K562 (cell line): ENCODE measurements around the gene FAM200B. TPM values are rescaled to one million over a fixed set of nuclear protein-coding genes. Genes with fewer than 3 reads are reported as not detected.

Source experiments
- DEAF1 ChIP-seq: fragments of 450-650 bp; formaldehyde crosslinking; IDR thresholded peaks from 2 replicates; pipeline ENCODE4 v1.4.0; 2020; ENCODE audit warnings: mild to moderate bottlenecking, moderate library complexity
- DMBX1 ChIP-seq: fragments of 250-450 bp; sonication (Bioruptor Pico); IDR thresholded peaks from 2 replicates; pipeline ENCODE4 v1.8.0; 2022; ENCODE audit warnings: inconsistent platforms, mild to moderate bottlenecking, moderate library complexity, borderline replicate concordance
- DPF2 ChIP-seq: fragments of 450-650 bp; IDR thresholded peaks from 2 replicates; pipeline ENCODE4 v1.6.1; 2016
- EZH2 ChIP-seq: IDR thresholded peaks from 2 replicates; pipeline ENCODE4 v1.6.1; 2012; ENCODE audit warnings: low read depth, mild to moderate bottlenecking, inconsistent platforms, low read length, borderline replicate concordance
- GATAD2A ChIP-seq: fragments of 450-650 bp; IDR thresholded peaks from 2 replicates; pipeline ENCODE4 v1.6.1; 2017
- MTA3 ChIP-seq: fragments of 450-650 bp; formaldehyde crosslinking; IDR thresholded peaks from 2 replicates; pipeline ENCODE4 v1.6.1; 2017; ENCODE audit warnings: mild to moderate bottlenecking, borderline replicate concordance
- NONO ChIP-seq, 2 experiments: fragments of 200-400 bp in 1 of 2; fragments of 450-650 bp in 1 of 2; formaldehyde crosslinking in 1 of 2; IDR thresholded peaks; 2 replicates each; pipeline ENCODE4 v1.6.1; 2017; ENCODE audit warnings: low read depth in 2 of 2, mild to moderate bottlenecking in 2 of 2, moderate library complexity in 2 of 2, low read length in 1 of 2
- PHF21A ChIP-seq: fragments of 450-650 bp; IDR thresholded peaks from 2 replicates; pipeline ENCODE4 v1.6.1; 2017; ENCODE audit warnings: low read depth, borderline replicate concordance
- RCOR1 ChIP-seq, 2 experiments: IDR thresholded peaks; 2 replicates each; pipeline ENCODE4 v1.6.1; 2012; ENCODE audit warnings: low read depth in 2 of 2, low read length in 2 of 2, borderline replicate concordance in 1 of 2, improper control_type of control experiment in 1 of 2
- SIRT6 ChIP-seq: IDR thresholded peaks from one replicate; pipeline ENCODE4 v1.6.1; 2012; ENCODE audit warnings: low read depth, mild to moderate bottlenecking, control low read depth, inconsistent platforms, low read length, moderate library complexity
- ZFP36 ChIP-seq: fragments of 150-350 bp; IDR thresholded peaks from 2 replicates; pipeline ENCODE4 v1.6.1; 2018; ENCODE audit warnings: low read length, low read depth; ENCODE audit not compliant: partially characterized antibody
- ZNF174 ChIP-seq: fragments of 250-450 bp; sonication (Bioruptor Pico); IDR thresholded peaks from 2 replicates; pipeline ENCODE4 v1.4.0; 2020; ENCODE audit warnings: mild to moderate bottlenecking
- polyA plus RNA-seq, 8 experiments: library from polyadenylated mRNA; depleted of rRNA in 4 of 8; stranded (reverse) in 5 of 8; unstranded in 3 of 8; fragments of >200 nt; fragmentation: Nextera tagmentation in 2 of 8; fragmentation: Illumina TruSeq in 1 of 8; extraction: Ambion mirVana in 2 of 8; extraction: Trizol in 1 of 8; gene quantifications; 2 replicates each; pipeline versions ENCODE4 v1.2.1 to v1.2.3, GENCODE V29; 2011 to 2014; ENCODE audit warnings: inconsistent platforms in 1 of 8, missing spikeins in 1 of 8
- total RNA-seq, 7 experiments: library from RNA; depleted of rRNA in 6 of 7; stranded (reverse); fragments of >200 nt in 6 of 7; fragmentation: Illumina TruSeq in 2 of 7; extraction: Trizol in 2 of 7; gene quantifications; 2 replicates each; pipeline versions ENCODE4 v1.2.1 to v1.2.3, GENCODE V29; 2011 to 2021; ENCODE audit warnings: low replicate concordance in 1 of 7
- TF ChIP-seq, protein P1 (sequence below): fragments of 450-650 bp; IDR thresholded peaks from 2 replicates; pipeline ENCODE4 v1.6.1; 2018; ENCODE audit not compliant: partially characterized antibody
- TF ChIP-seq, protein P2 (sequence below), 2 experiments: fragments of 450-650 bp; IDR thresholded peaks; 2 replicates each; pipeline ENCODE4 v1.6.1; 2018; ENCODE audit warnings: mild to moderate bottlenecking in 2 of 2, low read depth in 1 of 2; ENCODE audit not compliant: partially characterized antibody in 2 of 2
- TF ChIP-seq, protein P3 (sequence below): fragments of 250-450 bp; sonication (Bioruptor Pico); IDR thresholded peaks from 2 replicates; pipeline ENCODE4 v1.5.0; 2022; ENCODE audit warnings: mild to moderate bottlenecking

Gene FAM200B
- total and polyA plus RNA-seq, 9 of the 15 experiments (the other 6 are each of a cell fraction or from before 2014, with no cell fraction given), result 17.4 to 48.0 (median 25.5) TPM

DNA sequence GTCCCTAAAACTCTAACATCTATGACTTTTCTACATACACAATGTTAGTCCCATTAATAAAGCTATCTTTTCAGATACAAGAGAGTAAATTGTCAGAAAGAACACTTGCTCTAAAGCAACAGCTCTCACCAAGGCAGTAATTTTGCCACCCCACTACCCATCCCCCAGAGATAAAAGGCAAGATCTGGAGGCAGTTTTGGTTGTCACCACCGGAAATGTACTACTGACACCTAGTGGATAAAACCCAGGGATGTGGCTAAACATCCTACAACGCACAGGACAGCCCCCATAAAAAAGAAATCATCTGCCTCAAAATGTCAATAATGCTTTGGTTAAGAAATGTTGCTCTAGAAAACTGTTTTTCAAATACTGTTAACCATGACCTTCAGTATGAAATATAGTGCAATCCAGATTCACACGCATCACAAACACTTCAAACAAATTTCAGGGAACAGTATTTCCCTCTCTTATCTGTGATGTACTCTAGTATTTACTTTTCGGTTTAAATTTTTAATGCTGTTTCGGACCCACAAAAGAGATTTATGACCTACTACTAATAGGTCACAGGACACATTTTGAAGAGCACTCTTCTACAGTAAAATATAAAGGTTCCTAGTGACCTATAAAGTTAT lies 31.6 kb upstream of the FAM200B start (continued):
- TF ChIP-seq DEAF1 (CRISPR knock-in tag) (peak; percentile 78), ZNF174 (no peak), GATAD2A (peak; percentile 61; the same call in 1 of the 2 replicates), DMBX1 (CRISPR knock-in tag) (no peak), ZFP36 (peak; percentile 86), NONO (IDR thresholded peaks at IDR 0.05; ENCODE audit: low read depth in 2 of 2, low read length in 1 of 2) (no peak), MTA3 (no peak), SIRT6 (no peak), DPF2 (peak; percentile 43), PHF21A (0 out of 2 replicates have a peak, but pooled peaks have one; percentile 41), RCOR1 (IDR thresholded peaks at IDR 0.05; ENCODE audit: borderline replicate concordance in 1 of 2, low read depth in 2 of 2, low read length in 2 of 2) (peak in 1 of 2 experiments; percentile 77; a peak in 1 of 4 replicates), EZH2 (no peak)
- TF ChIP-seq, protein P1, sequence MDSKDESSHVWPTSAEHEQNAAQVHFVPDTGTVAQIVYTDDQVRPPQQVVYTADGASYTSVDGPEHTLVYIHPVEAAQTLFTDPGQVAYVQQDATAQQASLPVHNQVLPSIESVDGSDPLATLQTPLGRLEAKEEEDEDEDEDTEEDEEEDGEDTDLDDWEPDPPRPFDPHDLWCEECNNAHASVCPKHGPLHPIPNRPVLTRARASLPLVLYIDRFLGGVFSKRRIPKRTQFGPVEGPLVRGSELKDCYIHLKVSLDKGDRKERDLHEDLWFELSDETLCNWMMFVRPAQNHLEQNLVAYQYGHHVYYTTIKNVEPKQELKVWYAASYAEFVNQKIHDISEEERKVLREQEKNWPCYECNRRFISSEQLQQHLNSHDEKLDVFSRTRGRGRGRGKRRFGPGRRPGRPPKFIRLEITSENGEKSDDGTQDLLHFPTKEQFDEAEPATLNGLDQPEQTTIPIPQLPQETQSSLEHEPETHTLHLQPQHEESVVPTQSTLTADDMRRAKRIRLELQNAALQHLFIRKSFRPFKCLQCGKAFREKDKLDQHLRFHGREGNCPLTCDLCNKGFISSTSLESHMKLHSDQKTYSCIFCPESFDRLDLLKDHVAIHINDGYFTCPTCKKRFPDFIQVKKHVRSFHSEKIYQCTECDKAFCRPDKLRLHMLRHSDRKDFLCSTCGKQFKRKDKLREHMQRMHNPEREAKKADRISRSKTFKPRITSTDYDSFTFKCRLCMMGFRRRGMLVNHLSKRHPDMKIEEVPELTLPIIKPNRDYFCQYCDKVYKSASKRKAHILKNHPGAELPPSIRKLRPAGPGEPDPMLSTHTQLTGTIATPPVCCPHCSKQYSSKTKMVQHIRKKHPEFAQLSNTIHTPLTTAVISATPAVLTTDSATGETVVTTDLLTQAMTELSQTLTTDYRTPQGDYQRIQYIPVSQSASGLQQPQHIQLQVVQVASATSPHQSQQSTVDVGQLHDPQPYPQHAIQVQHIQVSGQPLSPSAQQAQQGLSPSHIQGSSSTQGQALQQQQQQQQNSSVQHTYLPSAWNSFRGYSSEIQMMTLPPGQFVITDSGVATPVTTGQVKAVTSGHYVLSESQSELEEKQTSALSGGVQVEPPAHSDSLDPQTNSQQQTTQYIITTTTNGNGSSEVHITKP, result peak; percentile 29
- TF ChIP-seq, protein P2, sequence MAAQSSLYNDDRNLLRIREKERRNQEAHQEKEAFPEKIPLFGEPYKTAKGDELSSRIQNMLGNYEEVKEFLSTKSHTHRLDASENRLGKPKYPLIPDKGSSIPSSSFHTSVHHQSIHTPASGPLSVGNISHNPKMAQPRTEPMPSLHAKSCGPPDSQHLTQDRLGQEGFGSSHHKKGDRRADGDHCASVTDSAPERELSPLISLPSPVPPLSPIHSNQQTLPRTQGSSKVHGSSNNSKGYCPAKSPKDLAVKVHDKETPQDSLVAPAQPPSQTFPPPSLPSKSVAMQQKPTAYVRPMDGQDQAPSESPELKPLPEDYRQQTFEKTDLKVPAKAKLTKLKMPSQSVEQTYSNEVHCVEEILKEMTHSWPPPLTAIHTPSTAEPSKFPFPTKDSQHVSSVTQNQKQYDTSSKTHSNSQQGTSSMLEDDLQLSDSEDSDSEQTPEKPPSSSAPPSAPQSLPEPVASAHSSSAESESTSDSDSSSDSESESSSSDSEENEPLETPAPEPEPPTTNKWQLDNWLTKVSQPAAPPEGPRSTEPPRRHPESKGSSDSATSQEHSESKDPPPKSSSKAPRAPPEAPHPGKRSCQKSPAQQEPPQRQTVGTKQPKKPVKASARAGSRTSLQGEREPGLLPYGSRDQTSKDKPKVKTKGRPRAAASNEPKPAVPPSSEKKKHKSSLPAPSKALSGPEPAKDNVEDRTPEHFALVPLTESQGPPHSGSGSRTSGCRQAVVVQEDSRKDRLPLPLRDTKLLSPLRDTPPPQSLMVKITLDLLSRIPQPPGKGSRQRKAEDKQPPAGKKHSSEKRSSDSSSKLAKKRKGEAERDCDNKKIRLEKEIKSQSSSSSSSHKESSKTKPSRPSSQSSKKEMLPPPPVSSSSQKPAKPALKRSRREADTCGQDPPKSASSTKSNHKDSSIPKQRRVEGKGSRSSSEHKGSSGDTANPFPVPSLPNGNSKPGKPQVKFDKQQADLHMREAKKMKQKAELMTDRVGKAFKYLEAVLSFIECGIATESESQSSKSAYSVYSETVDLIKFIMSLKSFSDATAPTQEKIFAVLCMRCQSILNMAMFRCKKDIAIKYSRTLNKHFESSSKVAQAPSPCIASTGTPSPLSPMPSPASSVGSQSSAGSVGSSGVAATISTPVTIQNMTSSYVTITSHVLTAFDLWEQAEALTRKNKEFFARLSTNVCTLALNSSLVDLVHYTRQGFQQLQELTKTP (IDR thresholded peaks at IDR 0.05; ENCODE audit: low read depth in 1 of 2, partially characterized antibody in 2 of 2), result peak in 1 of 2 experiments; percentile 23
- TF ChIP-seq, protein P3, sequence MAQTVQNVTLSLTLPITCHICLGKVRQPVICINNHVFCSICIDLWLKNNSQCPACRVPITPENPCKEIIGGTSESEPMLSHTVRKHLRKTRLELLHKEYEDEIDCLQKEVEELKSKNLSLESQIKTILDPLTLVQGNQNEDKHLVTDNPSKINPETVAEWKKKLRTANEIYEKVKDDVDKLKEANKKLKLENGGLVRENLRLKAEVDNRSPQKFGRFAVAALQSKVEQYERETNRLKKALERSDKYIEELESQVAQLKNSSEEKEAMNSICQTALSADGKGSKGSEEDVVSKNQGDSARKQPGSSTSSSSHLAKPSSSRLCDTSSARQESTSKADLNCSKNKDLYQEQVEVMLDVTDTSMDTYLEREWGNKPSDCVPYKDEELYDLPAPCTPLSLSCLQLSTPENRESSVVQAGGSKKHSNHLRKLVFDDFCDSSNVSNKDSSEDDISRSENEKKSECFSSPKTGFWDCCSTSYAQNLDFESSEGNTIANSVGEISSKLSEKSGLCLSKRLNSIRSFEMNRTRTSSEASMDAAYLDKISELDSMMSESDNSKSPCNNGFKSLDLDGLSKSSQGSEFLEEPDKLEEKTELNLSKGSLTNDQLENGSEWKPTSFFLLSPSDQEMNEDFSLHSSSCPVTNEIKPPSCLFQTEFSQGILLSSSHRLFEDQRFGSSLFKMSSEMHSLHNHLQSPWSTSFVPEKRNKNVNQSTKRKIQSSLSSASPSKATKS (CRISPR knock-in tag), result no peak
